ENCODE measurements around the gene ESYT1.

ESYT1 gene

GRCh38 chr12:56152132-56152755, 24.2 kb downstream of the ESYT1 start, which contains the start of gene MYL6B (continued):
- peak; percentile 84 for TF ChIP-seq ZBTB11 (tag by site-specific recombination; conservative IDR thresholded peaks at IDR 0.05; ENCODE audit: low read depth)
- no peak for TF ChIP-seq ZNF664 (tag by site-specific recombination; IDR thresholded peaks at IDR 0.05)
- TF ChIP-seq ZNF394 (tag by site-specific recombination; IDR thresholded peaks at IDR 0.05; ENCODE audit: borderline replicate concordance): peak; percentile 53; the same call in 1 of the 2 replicates
- TF ChIP-seq ZNF596 (tag by site-specific recombination; IDR thresholded peaks at IDR 0.05): no peak
- TF ChIP-seq GLIS2 (tag by site-specific recombination; IDR thresholded peaks at IDR 0.05): peak; percentile 70
- no peak for TF ChIP-seq ZNF266 (tag by site-specific recombination; IDR thresholded peaks at IDR 0.05; ENCODE audit: low read depth)
- no peak for TF ChIP-seq ZNF174 (tag by site-specific recombination; IDR thresholded peaks at IDR 0.05)
- TF ChIP-seq ZBTB20 (tag by site-specific recombination; IDR thresholded peaks at IDR 0.05): peak; percentile 83
- TF ChIP-seq PRDM4 (tag by site-specific recombination; IDR thresholded peaks at IDR 0.05): no peak
- TF ChIP-seq ZNF37A (tag by site-specific recombination; IDR thresholded peaks at IDR 0.05): no peak
- no peak for TF ChIP-seq HIC1 (tag by site-specific recombination; IDR thresholded peaks at IDR 0.05)
- no peak for TF ChIP-seq CTCF (tag by site-specific recombination; IDR thresholded peaks at IDR 0.05)
- TF ChIP-seq PATZ1 (tag by site-specific recombination; IDR thresholded peaks at IDR 0.05): peak; percentile 100
- no peak for TF ChIP-seq ZFP41 (tag by site-specific recombination; IDR thresholded peaks at IDR 0.05; ENCODE audit: borderline replicate concordance)
- no peak for TF ChIP-seq ZNF223 (tag by site-specific recombination; IDR thresholded peaks at IDR 0.05)
- no peak for TF ChIP-seq ZNF426 (tag by site-specific recombination; IDR thresholded peaks at IDR 0.05)
- TF ChIP-seq YY1 (tag by site-specific recombination; IDR thresholded peaks at IDR 0.05): peak; percentile 78
- no peak for TF ChIP-seq GLI4 (tag by site-specific recombination; IDR thresholded peaks at IDR 0.05)
- TF ChIP-seq ZBTB48 (tag by site-specific recombination; IDR thresholded peaks at IDR 0.05): peak; percentile 69; the same call in 1 of the 2 replicates
- peak; percentile 98 for TF ChIP-seq ZNF335 (tag by site-specific recombination; conservative IDR thresholded peaks at IDR 0.05)
- peak; percentile 9; the same call in 1 of the 2 replicates for TF ChIP-seq ZNF513 (tag by site-specific recombination; IDR thresholded peaks at IDR 0.05)
- TF ChIP-seq ZFHX2 (tag by site-specific recombination; conservative IDR thresholded peaks at IDR 0.05): peak; percentile 63
- TF ChIP-seq ZNF677 (tag by site-specific recombination; IDR thresholded peaks at IDR 0.05): no peak
- peak; percentile 88 for TF ChIP-seq ZNF580 (tag by site-specific recombination; IDR thresholded peaks at IDR 0.05)
